B cell (primary cell): ENCODE data around the gene ZBTB8B.

ENCODE experiments used
- CTCF ChIP-seq: fragments of 200-600 bp; IDR thresholded peaks from one replicate; pipeline ENCODE4 v1.8.0; 2022; ENCODE audit warnings: antibody characterized with exemption, mild to moderate bottlenecking
- EZH2 ChIP-seq: IDR thresholded peaks from 2 replicates; pipeline ENCODE4 v1.6.1; 2012; ENCODE audit warnings: borderline replicate concordance, low read depth, mild to moderate bottlenecking, moderate library complexity, low read length; ENCODE audit not compliant: insufficient read depth, poor library complexity, severe bottlenecking

DNA sequence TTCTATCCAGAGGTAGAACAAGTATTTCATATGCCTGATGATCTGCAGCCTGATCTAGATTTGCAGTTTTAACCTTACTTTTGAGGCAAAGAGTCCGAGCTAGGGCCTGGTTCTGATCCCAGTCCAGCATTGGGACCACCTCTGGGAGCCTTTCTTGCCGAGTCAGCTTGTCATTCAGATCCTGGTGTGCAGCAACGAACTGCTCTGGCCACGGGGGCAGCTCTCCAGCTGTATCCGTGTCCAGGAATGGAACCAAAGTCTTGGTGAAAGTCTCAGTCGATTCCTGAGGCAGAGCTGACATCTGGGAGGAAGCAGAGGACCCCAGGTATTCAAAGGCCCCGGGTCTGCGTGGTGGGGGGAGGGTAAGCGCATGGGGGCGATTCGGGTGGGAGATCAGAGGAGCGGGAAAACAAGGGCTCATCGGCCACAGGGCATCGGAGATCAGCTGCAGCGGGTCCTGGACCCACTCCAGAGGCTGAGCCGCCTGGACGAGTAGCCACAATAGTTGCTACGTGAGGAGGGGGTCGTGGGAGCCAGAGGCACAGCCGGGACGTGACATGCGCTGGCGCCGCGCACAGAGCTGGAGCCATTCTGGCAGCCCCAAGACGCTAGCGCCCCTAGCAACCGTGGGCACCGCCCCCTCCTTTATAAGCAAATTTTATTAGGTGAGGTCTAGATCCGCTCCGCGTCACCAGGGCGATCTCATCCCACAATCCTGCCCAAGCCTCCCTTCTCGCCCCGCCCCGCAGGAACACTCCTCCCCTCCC, 38.2 kb upstream of the ZBTB8B start:
- TF ChIP-seq CTCF (no peak), EZH2 (no peak)
